DND-41 (cell line): ENCODE data around the gene PPP1R13B.

Source experiments
- CTCF ChIP-seq: IDR thresholded peaks from 2 replicates; pipeline ENCODE4 v1.5.1; 2012; ENCODE audit warnings: borderline replicate concordance, low read length, moderate library complexity, mild to moderate bottlenecking; ENCODE audit not compliant: poor library complexity, severe bottlenecking; ENCODE audit errors: extremely low read depth
- EZH2 ChIP-seq: IDR thresholded peaks from 3 replicates; pipeline ENCODE4 v1.6.1; 2012; ENCODE audit warnings: borderline replicate concordance, low read depth, mild to moderate bottlenecking, moderate library complexity, low read length, inconsistent platforms; ENCODE audit not compliant: severe bottlenecking

- TF ChIP-seq CTCF (no peak), EZH2 (no peak)
These were observed 43.7 kb upstream of the PPP1R13B start for GRCh38 chr14:103890821-103891666.
